Measurements from ENCODE around the gene DAZAP2. TPM values are rescaled to one million over a fixed set of nuclear protein-coding genes. Genes with fewer than 3 reads are reported as not detected.

DAZAP2 gene
- total and polyA plus RNA-seq, 2 of the 4 experiments (the other 2 are of a cell fraction): 62.2 to 202 TPM

GRCh38 chr12:51224625-51225024 is 14.0 kb upstream of the DAZAP2 start:
- Histone ChIP-seq H3K27ac (ENCODE audit: insufficient read depth, low read length) (no peak overlapping the region), H3K9me1 (ENCODE audit: insufficient read depth, low read length) (peaks cover 3% of the 10 kb centered on the region), H2AFZ (replicated peaks; ENCODE audit: low read length, poor library complexity) (no peak overlapping the region), H3K4me1 (ENCODE audit: control insufficient read depth, insufficient read depth, low read length) (no peaks in the 10 kb centered on the region), H4K20me1 (ENCODE audit: insufficient read depth, low read length) (no peaks in the 10 kb centered on the region), H3K9ac (ENCODE audit: low read depth, low read length) (no peak overlapping the region), H2BK20ac (ENCODE audit: low read depth, low read length) (no peak overlapping the region), H2AK9ac (replicated peaks; ENCODE audit: low read depth, low read length, poor library complexity) (no peak overlapping the region), H3K23ac (ENCODE audit: low read depth, low read length) (no peak overlapping the region), H2BK5ac (ENCODE audit: low read depth, low read length, poor library complexity, severe bottlenecking) (no peak overlapping the region), H4K8ac (ENCODE audit: low read depth in 2 of 2, low read length in 2 of 2) (no peak overlapping the region), H3K4me2 (ENCODE audit: low read depth, low read length) (no peak overlapping the region), H3K36me3 (ENCODE audit: control insufficient read depth, insufficient read depth, low read length) (no peaks in the 10 kb centered on the region), H2AK5ac (ENCODE audit: low read depth, low read length) (no peak overlapping the region), H3K9me3 (ENCODE audit: control insufficient read depth, insufficient read depth, low read length) (no peaks in the 10 kb centered on the region), H4K5ac (ENCODE audit: low read depth, low read length) (no peak overlapping the region), H3K18ac (ENCODE audit: low read depth, low read length) (no peak overlapping the region), H4K91ac (ENCODE audit: insufficient read depth, low read depth, low read length) (no peak overlapping the region), H3K56ac (ENCODE audit: extremely low read depth, insufficient read depth, low read length) (no peak overlapping the region), H3K4me3 (ENCODE audit: insufficient read depth, low read depth, low read length) (no peak overlapping the region), H3K79me1 (ENCODE audit: low read depth in 1 of 2, low read length in 2 of 2) (no peaks in the 10 kb centered on the region), H3K4ac (ENCODE audit: low read depth, low read length) (no peak overlapping the region), H3K14ac (replicated peaks; ENCODE audit: low read depth, low read length) (no peak overlapping the region), H2BK120ac (ENCODE audit: low read depth, low read length) (no peak overlapping the region), H2BK15ac (ENCODE audit: low read depth, low read length) (no peak overlapping the region), H3K27me3 (ENCODE audit: control insufficient read depth, insufficient read depth, low read length) (no peaks in the 10 kb centered on the region)
- WGBS, 2 experiments (ENCODE audit: extremely low coverage in 2 of 2, insufficient read length in 1 of 2): no CpG with 5 or more reads among the region's 3 CpGs
- intact Hi-C loops (cut with micrococcal nuclease) (no loop called here), dilution Hi-C loops (cut with HindIII; ENCODE audit: low sequenced_read_pairs, unreplicated experiment) (no loop called here), in situ Hi-C loops (cut with MboI; ENCODE audit: low sequenced_read_pairs) (no loop called here)
- TF ChIP-seq NFE2L2 (IDR thresholded peaks at IDR 0.05; ENCODE audit: low read depth, low read length): no peak
- no peak for TF ChIP-seq RFX5 (IDR thresholded peaks at IDR 0.05; ENCODE audit: low read depth, low read length)
- no peak for TF ChIP-seq MAZ (IDR thresholded peaks at IDR 0.05; ENCODE audit: borderline replicate concordance, low read depth, low read length)
- no peak for TF ChIP-seq CTCF (conservative IDR thresholded peaks at IDR 0.05; ENCODE audit: low read depth, low read length)
- TF ChIP-seq ELK1 (IDR thresholded peaks at IDR 0.05; ENCODE audit: borderline replicate concordance, low read depth, low read length): no peak
- no peak for TF ChIP-seq CEBPB (IDR thresholded peaks at IDR 0.05; ENCODE audit: low read depth, low read length)
- no peak for TF ChIP-seq RAD21 (IDR thresholded peaks at IDR 0.05; ENCODE audit: low read length)
- TF ChIP-seq FOS (IDR thresholded peaks at IDR 0.05; ENCODE audit: low read depth, low read length): no peak
- no peak for TF ChIP-seq MXI1 (IDR thresholded peaks at IDR 0.05; ENCODE audit: borderline replicate concordance, low read depth, low read length)
- no peak for TF ChIP-seq RCOR1 (IDR thresholded peaks at IDR 0.05; ENCODE audit: insufficient replicate concordance, low read length)
- ATAC-seq (ENCODE audit: low read depth): no peak
- ChIA-PET CTCF (interaction anchor here (0.6 kb wide), 2 partner anchors 14 to 445 kb away, joined by 3 to 4 read pairs; partner anchors contain the start of gene DAZAP2), POLR2A (ENCODE audit: unreplicated experiment) (no interaction called here)
- BruUV-seq (replicated peaks): no TSS peak
- DNase-seq: no peak
